Mucosa of gallbladder (tissue), 1 donor: ENCODE measurements around the gene TRIM10. TPM values are rescaled to one million over a fixed set of nuclear protein-coding genes. Genes with fewer than 3 reads are reported as not detected.

ENCODE experiments used
- DNase-seq: peaks from one replicate; pipeline ENCODE4 v3.0.0-alpha.2; 2020; ENCODE audit warnings: low spot score
- total RNA-seq: library from RNA; stranded (reverse); gene quantifications from one replicate; pipeline ENCODE4 v1.2.1, GENCODE V29; 2021
- donor health status: DM: no; HTN: no; CAD: no.

Gene TRIM10, protein sequence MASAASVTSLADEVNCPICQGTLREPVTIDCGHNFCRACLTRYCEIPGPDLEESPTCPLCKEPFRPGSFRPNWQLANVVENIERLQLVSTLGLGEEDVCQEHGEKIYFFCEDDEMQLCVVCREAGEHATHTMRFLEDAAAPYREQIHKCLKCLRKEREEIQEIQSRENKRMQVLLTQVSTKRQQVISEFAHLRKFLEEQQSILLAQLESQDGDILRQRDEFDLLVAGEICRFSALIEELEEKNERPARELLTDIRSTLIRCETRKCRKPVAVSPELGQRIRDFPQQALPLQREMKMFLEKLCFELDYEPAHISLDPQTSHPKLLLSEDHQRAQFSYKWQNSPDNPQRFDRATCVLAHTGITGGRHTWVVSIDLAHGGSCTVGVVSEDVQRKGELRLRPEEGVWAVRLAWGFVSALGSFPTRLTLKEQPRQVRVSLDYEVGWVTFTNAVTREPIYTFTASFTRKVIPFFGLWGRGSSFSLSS
- total RNA-seq, result 5.4 TPM

DNA sequence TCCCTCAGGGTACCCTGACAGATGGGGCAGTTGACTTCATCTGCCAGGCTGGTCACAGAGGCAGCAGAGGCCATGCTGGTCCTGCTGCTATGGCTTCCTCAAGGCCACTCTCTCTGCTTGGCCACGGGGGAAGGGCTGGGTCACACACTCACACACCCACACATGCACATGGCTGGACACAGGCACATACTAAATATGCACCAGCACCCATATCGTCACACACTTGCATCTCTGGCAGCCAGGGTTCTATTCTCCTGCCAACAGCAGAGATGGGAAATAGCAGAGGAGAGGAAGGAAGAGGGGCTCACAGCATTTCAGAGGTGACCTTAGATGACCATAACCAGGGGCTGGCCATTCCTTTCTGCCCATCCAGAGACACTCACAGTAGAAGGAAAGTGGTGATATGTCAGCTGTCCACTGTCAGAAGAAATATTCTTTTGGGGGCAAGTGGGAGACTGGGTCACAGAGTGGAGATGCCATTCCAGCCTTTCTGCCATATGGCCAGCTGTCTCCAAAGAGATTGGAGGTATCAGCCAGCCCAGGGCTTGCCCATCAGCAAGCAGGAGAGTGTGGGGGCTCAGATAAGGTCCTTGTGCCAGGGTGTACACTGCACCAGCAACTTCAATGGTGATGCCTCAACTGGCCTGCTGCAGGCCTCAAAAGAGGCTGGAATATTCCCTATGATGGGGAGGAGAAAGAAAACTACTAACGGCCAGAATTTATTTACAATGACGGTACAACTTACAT, at the start of gene TRIM10:
TRIM10 (minus strand) TSS at position 427 of the 747 bp plus-strand sequence; CDS start at position 74, 353 bp downstream.
- no peak for DNase-seq

DNA sequence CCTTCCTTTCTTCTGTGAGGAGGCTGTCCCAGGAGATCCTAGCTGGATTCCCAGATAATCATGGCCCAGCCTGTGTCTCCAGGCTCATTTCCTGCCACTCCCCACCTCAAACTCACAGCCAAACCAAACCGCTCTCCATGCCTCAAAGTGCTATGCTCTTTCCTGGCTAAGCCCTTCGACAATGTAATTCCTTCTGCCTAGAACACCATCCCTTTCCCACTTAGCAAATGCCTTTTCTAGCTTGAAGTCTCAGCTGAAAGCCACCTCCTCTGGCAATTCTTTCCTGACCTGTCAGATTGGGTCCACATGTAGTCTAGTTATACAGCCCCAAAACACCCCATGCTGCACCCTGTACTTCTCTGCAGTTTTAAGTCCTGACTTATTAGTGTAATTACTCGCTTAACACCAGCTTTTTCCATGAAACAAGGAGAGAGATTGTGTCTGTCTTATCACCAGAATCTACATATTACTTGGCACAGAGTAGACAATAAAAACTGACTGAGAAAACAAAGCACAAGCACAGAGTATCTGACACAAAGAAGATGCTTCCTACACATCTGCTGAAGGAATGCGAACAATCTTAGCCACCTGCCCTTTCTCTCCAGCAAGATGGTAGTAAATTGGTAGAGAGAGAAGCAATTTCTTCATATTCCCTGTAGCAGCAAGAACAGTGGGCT, 46.7 kb upstream of the TRIM10 start:
- no peak for DNase-seq

DNA sequence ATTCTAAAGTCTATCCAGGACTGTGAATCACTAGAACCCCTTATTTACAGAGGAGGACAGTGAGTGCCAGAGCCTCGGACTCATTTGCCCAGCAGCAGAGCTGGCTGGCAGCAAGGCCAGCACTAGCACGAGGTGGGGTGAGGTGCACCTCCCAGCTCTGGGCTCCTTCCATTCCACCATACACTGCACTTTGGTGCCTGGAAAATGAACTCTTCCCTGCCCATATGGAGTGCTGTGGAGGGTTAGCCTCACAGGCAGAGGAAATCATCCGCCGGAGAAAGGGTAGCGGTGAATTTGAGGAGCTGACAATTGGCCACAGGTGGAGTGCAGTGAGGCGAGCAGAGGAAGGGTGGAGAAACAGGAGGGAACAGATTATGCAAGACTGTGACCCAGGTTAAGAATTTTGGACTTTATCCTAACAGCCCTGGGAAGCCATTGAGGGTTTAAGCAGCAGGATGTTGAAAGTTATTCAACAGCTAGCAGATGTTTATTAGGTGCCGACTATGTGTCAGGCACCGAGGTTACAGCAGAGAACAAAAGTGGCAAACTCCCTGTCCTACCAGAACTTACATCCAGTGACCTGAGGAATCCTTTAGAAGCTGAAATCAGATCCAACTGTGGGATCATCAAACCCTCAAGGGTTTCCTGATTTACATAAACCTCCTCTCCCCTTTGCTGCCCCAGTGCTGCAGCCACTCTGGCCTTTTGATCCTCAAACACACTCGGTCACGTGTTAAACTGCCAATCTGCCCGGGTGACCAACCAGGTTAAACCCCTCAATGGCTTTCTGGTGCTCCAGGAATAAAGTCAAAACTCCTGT, 46.0 kb upstream of the TRIM10 start:
- DNase-seq, result peak; percentile 61

DNA sequence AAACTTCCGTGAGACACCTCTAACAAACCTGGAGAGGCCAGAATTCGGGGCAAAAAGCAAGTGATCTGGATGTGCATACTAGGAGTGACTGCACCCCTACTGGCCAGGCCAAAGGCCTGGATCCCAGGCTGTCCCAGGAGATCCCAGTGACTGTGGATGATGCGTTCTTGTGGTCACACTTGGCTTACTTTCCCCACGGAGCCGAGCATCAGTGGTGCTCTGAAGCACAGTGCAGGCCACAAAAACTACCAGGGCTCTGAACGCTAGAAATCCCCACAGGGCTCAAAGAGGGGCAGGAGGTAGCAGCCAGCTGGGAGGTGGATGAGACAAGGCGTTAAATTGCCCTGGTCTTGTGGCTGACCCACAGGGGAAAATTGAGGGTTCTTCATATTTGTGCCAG, 45.1 kb upstream of the TRIM10 start:
- DNase-seq, result no peak

DNA sequence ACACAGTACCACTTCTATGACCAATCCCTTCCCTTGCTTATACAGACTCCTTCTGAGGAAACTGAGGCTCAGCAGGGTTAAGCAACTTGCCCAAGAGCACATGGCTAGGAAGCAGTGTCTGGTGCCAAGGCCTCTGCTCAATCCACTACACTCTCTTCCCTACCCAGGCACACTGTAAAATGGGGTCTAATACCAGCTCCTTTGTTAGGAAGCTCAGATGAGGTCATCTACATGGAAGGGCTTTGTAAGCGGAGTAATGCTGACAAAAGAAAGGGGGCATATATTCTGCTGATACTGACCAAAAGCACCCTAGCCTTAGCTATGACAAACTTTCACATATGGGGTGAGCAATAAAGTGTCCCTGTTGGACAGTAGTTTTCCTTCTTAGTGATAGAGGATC, 43.1 kb upstream of the TRIM10 start:
- DNase-seq, result no peak

DNA sequence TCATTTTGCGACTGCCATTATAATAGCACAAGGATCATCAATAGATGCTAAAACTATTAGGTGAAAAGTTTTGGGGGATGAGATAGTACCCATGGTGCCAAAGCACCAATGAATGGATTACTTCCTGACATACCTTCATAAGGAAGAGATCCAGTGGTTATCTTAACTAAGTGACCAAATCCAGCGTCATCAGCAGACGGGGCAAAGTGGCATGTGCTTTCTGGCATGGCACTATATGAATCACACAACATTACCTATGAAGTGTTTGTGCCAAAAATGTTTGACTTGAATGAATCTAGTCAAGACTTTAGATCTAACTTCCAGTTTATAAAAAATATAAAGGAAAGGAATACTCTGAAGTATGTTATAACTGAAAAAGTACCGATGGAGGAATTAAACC, 41.4 kb upstream of the TRIM10 start:
- no peak for DNase-seq

DNA sequence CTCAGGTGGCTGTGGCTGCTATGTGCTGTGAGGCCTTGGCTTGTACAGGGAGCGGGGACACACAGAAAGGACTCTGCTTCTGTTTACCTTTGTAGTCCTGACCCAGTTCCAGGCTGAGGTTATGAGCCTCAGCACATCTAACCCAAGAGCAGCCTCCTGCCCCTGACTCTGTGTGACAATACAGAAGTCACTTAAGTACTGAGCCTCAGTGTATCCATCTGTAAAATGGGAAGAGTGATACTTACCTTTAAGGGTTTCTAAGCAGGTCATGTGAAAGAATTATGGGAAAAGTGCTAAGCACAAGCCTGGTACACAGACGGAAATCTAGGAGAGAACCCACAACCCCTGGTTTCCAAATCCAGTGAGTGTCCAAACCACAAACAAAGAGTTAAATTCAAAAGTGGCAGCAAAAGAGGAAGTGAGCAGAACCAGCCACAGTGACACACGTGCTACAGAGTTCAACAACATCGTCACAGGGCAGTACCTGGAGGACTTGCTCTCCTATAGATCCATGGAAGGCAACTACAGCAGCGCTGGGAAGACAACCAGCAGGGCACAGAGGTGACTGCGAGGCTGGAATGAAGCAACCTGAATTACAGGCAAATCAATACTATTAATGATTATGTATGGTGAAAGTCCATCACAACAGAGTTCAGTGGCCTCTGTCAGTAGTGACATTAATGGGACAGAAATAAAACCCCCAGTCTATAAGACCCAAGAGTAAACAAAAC, 39.7 kb upstream of the TRIM10 start:
- peak; percentile 84 for DNase-seq

DNA sequence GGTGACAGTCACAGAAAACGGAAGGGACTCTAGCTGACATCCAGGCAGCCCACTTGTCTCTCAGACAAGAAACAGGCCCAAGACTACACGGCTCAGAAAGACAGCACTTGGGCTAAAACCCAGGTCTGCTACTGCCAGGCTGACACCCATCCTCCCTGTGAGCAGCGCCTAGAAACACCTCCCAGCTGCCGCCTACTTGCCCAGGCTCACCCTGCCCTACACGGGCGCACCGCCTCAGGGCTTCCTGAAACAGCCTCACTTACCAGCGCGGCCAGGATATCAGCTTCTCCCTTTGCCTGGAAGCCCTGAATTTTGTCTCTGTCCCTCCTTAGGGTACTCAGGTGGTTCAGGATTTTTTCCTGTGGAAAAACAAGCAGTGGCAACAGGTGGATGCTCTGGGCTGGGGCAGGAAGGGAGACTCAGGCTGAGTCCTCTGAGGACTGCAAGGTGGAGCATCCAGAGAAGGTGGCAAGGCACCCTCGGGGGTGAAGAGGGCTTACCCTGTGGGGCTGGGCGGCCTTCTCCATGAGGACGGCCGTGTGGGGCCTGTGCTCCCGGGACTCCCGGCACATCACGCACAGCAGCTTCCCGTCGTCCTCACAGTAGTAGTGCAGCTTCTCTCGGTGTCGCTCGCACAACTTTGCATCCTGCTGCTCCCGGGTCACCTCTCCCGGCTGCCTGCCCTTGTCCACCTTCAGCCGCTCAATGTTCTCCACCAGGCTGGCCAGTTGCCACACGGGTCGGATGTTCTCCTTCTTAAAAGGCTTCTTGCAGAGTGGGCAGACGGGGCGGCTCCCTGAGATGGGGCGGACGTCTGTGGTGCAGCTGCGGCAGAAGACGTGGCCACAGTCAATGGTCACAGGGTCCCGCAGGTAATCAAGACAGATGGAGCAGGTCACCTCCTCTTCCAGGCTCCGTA, 37.4 kb upstream of the TRIM10 start:
- no peak for DNase-seq

DNA sequence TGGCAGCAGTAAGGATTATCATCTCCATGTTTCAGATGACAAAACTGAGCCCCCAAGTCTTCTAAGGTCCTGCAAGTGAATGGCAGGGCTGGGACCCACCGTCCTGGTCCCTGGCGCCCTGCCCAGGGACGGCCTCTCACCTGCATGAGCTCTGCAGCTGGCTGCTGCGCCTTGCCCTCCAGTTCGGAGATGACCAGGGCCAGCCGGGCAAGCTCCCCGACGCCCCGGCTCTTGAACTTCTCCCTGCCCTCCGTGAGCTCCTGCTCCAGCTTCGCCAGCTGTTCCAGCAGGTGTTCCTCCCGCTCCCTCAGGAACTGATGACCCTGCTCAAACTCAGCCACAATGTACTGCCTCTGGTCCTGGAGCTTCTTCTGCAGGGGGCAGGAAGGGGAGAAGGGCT, 35.4 kb upstream of the TRIM10 start:
- DNase-seq, result no peak

DNA sequence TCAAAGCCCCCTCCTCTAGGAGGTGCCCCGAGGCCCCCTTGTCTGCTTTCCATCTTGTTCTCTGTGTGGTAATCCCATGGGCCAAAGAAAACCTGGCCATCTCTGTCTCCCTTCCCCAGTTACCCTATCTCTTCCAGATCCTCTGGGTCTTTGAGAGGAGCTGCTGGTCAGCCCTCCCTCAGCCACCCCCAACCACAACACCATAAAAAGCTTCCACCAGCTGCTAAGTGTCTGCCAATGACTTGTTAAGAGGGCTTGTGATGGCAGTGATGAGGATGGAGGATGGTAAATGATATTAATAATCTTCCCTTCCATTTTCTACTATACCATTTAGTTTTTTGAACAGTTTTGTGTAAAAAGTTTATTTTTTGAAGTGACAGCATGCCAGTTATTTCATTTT, 34.9 kb upstream of the TRIM10 start:
- DNase-seq, result no peak

DNA sequence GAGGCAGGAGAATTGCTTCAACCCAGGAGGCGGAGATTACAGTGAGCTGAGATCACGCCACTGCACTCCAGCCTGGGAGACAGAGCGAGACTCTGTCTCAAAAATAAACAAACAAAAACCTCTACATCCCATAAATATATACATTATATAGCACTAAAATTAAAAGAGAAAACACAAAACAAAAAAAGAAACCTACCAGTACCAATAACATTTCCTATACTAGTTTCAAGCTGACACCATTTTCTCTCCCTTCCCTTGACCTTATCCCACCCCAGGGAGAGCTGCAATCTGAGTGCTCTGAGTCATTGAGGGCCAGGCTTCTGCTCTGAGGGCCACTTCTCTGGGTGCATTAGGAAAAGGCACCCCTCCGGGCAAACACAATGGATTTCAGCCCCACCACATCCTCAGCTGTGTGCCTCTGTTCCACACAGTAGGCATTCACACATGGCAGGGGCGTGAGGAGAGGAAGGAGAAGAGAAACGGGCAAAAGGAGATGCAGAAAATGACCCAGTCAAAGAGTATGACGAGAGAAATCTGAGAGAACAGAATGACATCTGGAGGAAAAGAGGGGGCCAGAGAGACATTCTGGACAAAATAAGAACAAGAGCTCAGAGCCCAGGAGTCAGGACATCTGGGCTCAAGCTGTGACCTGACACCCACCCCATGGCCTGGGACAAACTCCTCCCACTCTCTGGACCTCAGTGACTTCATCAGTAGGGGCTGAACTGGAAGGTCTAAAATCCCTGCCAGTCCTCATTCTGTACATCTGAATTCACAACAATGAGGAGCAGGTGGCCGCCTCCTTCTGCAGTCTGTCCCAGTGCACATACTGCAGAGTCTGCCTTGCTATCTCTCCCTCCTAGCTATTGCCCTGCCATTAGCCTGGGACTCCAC, 34.0 kb upstream of the TRIM10 start:
- DNase-seq, result peak; percentile 7

DNA sequence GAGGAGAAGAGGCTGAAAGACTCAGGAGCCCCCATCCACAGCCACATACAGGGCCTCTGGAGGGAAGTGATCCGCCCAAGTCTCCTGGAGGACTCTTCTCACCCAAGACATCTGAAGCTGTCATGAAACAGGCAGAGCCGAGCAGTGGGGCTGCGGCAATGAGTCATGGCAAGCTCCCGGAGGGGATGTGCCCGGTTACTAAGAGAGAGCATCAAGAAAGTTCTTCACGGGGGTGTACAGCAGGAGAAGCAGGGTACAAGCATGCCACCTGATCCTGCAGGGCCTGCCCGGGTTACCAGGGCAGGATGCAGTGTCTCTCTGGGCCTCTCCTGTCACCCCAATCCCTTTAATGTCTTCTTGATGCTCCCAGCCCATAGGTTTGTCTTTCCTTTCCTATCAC, 31.1 kb upstream of the TRIM10 start:
- DNase-seq, result no peak

DNA sequence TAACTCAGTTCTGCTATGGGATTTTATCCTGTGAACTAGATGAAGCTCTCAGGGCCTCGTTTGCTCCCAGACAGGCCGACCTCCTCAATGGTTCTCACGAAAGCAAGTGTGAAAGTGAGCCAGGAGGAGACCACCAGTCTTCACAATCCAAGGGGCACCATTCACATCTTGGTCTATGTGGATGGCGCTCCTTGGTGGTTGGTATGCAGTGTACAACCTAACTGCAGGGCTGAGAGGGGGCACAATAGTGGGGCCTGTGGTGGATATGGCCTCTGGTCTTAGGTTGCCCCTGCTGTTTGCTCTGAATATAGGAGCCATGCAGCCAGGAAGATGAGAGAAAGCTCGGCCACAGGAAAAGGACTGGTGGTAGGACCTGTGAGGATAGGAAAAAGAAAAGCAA, 27.5 kb upstream of the TRIM10 start:
- DNase-seq, result no peak

DNA sequence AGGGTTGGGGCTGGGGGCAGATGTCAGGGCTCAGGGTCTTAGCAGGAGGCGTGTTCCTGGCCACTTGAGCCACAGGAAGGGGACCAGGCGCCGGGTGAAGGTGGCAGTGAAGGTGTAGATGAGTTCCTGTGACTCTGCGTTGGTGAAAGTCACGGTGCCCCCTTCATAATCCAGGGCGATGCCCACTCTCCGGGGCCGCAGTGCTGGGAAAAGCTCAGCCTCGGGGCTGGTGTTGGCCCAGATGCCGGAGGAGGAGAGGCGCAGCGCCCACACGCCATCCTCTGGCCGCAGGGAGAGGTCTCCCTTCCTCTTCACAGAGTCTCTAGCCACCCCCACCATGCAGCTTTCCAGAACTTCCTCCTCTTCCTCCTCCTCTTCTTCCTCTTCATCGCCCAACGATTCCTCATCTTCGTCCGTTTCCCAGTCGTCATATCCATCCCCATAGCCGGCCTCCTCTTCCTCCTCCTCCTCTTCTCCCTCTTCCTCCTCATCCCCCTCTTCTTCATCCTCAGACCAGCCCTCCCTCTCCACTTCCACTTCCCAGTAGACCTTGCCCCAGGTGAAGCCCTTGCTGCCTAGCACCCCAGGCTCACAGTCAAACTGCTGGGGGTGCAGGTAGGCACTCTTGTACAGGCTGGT, 25.0 kb upstream of the TRIM10 start:
- DNase-seq, result no peak

DNA sequence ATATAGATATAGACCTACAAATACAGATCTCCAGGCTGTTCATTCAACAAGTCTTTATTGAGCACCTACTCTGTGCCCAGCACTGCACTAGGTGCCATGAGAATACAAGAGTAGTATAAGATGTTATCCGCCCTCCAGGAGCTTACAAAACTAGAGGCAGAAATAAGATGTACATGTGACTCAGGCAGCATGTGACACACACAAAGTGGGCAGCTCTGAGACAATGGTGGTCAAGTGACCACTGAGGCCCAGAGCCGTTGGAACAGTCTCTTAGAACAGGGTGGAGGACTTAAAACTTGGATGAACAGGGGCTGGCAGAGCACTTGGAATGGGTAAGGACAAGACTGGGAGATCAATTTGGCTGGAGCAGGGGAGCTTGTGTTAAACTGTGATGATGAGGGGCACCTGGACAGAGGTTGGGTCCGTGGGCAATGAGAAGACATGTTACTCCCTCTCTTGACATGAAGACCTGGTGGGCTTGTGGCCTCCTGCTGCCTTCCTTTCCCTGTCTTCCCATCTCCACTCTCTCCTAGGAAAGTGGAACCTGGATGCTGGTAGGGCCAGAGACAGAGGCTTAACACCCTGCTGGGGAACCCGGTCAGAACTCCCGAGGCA, 23.5 kb upstream of the TRIM10 start:
- DNase-seq, result no peak

DNA sequence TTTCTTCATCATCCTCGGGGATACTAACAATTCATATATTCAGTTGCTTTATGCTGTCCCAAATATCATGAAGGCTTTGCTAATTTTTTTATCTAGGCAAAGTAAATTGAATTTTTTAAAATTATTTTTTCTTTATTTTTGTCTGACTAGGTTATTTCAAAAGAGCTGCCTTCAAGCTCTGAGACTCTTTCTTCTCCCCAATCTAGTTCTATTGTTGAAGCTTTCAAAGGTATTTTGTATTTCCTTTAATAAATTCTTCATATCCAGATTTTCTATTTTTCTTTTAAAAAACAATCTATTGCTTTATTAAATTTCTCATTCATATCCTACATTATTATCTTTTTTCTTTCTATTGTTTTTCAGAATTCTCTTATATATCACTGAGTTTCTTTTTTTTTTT, 19.1 kb upstream of the TRIM10 start:
- no peak for DNase-seq

DNA sequence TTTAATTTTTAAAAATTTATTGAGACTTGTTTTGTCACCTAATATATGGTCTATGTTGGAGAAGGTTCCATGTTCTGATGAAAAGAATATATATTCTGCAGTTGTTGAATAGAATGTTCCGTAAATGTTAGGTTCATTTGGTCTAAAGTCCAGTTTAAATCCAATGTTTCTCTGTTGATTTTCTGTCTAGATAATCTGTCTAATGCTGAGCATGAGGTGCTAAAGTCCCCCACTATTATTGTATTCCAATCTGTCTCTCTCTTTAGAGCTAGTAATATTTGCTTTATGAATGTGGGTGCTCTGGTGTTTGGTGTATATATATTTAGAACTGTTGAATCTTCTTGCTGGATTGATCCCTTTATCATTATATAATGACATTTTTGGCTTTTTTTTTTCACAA, 17.8 kb upstream of the TRIM10 start:
- no peak for DNase-seq

DNA sequence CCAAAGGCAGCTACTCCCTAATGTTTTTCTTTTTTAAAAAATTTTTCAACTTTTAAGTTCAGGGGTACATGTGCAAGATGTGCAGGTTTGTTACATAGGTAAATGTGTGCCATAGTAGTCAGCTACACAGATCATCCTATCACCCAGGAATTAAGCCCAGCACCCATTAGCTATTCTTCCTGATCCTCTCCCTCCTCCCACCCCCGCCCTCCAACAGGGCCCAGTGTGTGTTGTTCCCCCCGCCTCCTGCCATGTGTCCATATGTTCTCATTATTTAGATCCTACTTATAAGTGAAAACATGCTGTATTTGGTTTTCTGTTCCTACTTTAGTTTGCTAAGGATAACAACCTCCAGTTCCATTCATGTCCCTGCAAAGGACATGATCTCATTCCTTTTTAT, 14.8 kb upstream of the TRIM10 start:
- no peak for DNase-seq
